A172 (cell line): ENCODE data around the gene GCNT1. TPM values are rescaled to one million over a fixed set of nuclear protein-coding genes. Genes with fewer than 3 reads are reported as not detected.
"Not testable (repeated sequence)": the region's sequence is repeated elsewhere in the genome, so short reads cannot be mapped to it uniquely, and the experiment has no call there.

Experiments
- DNase-seq: peaks from one replicate; pipeline ENCODE4 v3.0.0-alpha.2; 2015; ENCODE audit warnings: low spot score
- total RNA-seq: library from RNA; depleted of rRNA; stranded (reverse); fragments of >200 nt; shearing (Covaris generic); gene quantifications from 2 replicates; pipeline ENCODE4 v1.2.3, GENCODE V29; 2014

Gene GCNT1
- total RNA-seq, 1 experiment from 2014 or later, result 1.6 TPM

- no peak for DNase-seq
Measured at GRCh38 chr9:76490249-76490990, 31.4 kb downstream of the GCNT1 start.

- not testable (repeated sequence) for DNase-seq
Measured at GRCh38 chr9:76491056-76491455, 32.1 kb downstream of the GCNT1 start.

- not testable (repeated sequence) for DNase-seq
Measured at GRCh38 chr9:76493496-76493895, 34.5 kb downstream of the GCNT1 start.

- DNase-seq, result no peak
Measured at GRCh38 chr9:76500061-76500460, 41.1 kb downstream of the GCNT1 start.

GRCh38 chr9:76502746-76503145 lies 43.8 kb downstream of the GCNT1 start:
- DNase-seq, result no peak

- no peak for DNase-seq
Measured at GRCh38 chr9:76510041-76510440, 51.1 kb downstream of the GCNT1 start.

- no peak for DNase-seq
Measured at GRCh38 chr9:76510446-76510845, 51.5 kb downstream of the GCNT1 start.

GRCh38 chr9:76512826-76513225 lies 53.8 kb downstream of the GCNT1 start:
- peak; percentile 69 for DNase-seq

- DNase-seq, result no peak
Measured at GRCh38 chr9:76516350-76516749, 57.4 kb downstream of the GCNT1 start.

- DNase-seq, result no peak
Measured at GRCh38 chr9:76516871-76517270, 57.9 kb downstream of the GCNT1 start.

- DNase-seq, result no peak
Measured at GRCh38 chr9:76519075-76519835, 60.3 kb downstream of the GCNT1 start.

- no peak for DNase-seq
Measured at GRCh38 chr9:76521244-76521681, 62.3 kb downstream of the GCNT1 start.

- DNase-seq, result no peak
Measured at GRCh38 chr9:76521906-76522305, 62.9 kb downstream of the GCNT1 start.

GRCh38 chr9:76523617-76524200 lies 64.7 kb downstream of the GCNT1 start:
- not testable (repeated sequence) for DNase-seq

- DNase-seq, result no peak
Measured at GRCh38 chr9:76525196-76525595, 66.2 kb downstream of the GCNT1 start.

- no peak for DNase-seq
Measured at GRCh38 chr9:76526026-76526425, 67.0 kb downstream of the GCNT1 start.

GRCh38 chr9:76528056-76528455 lies 69.1 kb downstream of the GCNT1 start:
- DNase-seq, result no peak

- DNase-seq, result no peak
Measured at GRCh38 chr9:76528642-76529190, 69.7 kb downstream of the GCNT1 start.

GRCh38 chr9:76529653-76530052 lies 70.7 kb downstream of the GCNT1 start:
- no peak for DNase-seq

GRCh38 chr9:76530458-76531110 lies 71.6 kb downstream of the GCNT1 start:
- DNase-seq, result no peak

- no peak for DNase-seq
Measured at GRCh38 chr9:76531231-76531780, 72.3 kb downstream of the GCNT1 start.

- DNase-seq, result not testable (repeated sequence)
Measured at GRCh38 chr9:76532877-76533276, 73.9 kb downstream of the GCNT1 start.
